NOMO-1 treated with DMSO at 0.1 percent for 48 hours (cell line): Measurements from ENCODE around the gene VARS1.
"Not testable (repeated sequence)": the region's sequence is repeated elsewhere in the genome, so short reads cannot be mapped to it uniquely, and the experiment has no call there.

Experiments used
- DNase-seq: peaks from one replicate; lab custom pipeline; 2025; ENCODE audit not compliant: unreplicated experiment; lab: John Stamatoyannopoulos, UW

The VARS1 gene

GRCh38 chr6:31795616-31796298 is at the start of gene VARS1:
Gene VARS1, minus strand, starts transcription at chr6:31795752. Its CDS starts 535 bp downstream, at chr6:31795217.
- DNase-seq = peak; percentile 95

GRCh38 chr6:31844507-31844906 is 49.0 kb upstream of the VARS1 start:
- no peak for DNase-seq

GRCh38 chr6:31842053-31842452 is 46.5 kb upstream of the VARS1 start:
- DNase-seq = no peak

- not testable (repeated sequence) for DNase-seq
These were observed 44.2 kb upstream of the VARS1 start for GRCh38 chr6:31839779-31840126.

GRCh38 chr6:31838968-31839367 is 43.4 kb upstream of the VARS1 start:
- no peak for DNase-seq

- not testable (repeated sequence) for DNase-seq
These were observed 42.6 kb upstream of the VARS1 start for GRCh38 chr6:31838114-31838553.

GRCh38 chr6:31837369-31838113 is 42.0 kb upstream of the VARS1 start:
- peak; percentile 18 for DNase-seq

- DNase-seq = peak; percentile 62
These were observed 41.2 kb upstream of the VARS1 start for GRCh38 chr6:31836474-31837368.

GRCh38 chr6:31836047-31836473 is 40.5 kb upstream of the VARS1 start:
- no peak for DNase-seq

- peak; percentile 76 for DNase-seq
These were observed 39.1 kb upstream of the VARS1 start for GRCh38 chr6:31834367-31835250.

- DNase-seq = peak; percentile 46
These were observed 36.0 kb upstream of the VARS1 start for GRCh38 chr6:31831350-31832215.

- no peak for DNase-seq
These were observed 35.4 kb upstream of the VARS1 start for GRCh38 chr6:31830886-31831335.

- peak; percentile 69 for DNase-seq
These were observed 34.2 kb upstream of the VARS1 start for GRCh38 chr6:31829633-31830283.

GRCh38 chr6:31827286-31828079 is 31.9 kb upstream of the VARS1 start, which contains the start of gene HSPA1B:
Gene HSPA1B, plus strand, starts transcription at chr6:31827738. Its CDS starts 213 bp downstream, at chr6:31827951.
- DNase-seq = peak; percentile 100

GRCh38 chr6:31826793-31827285 is 31.3 kb upstream of the VARS1 start:
- peak; percentile 59 for DNase-seq

- no peak for DNase-seq
These were observed 30.0 kb upstream of the VARS1 start for GRCh38 chr6:31825553-31825952.

GRCh38 chr6:31823592-31824196 is 28.1 kb upstream of the VARS1 start:
- DNase-seq = peak; percentile 64
